Spleen (tissue), 7 donors: ENCODE results near the gene GM2A.

Experiments
- POLR2A ChIP-seq, 3 donors: fragments of 450-650 bp; IDR thresholded peaks; one replicate each; pipeline ENCODE4 v1.5.1; 2017; ENCODE audit warnings: antibody characterized with exemption in 3 of 3, mild to moderate bottlenecking in 1 of 3
- TF ChIP-seq, protein P1 (sequence below), 11 experiments: fragments of 200-600 bp in 7 of 11; fragments of 450-650 bp in 4 of 11; sonication (generic) in 4 of 11; IDR thresholded peaks in 8 of 11; conservative IDR thresholded peaks in 3 of 11; 1 replicate in 7 of 11; 2 replicates in 4 of 11; pipeline versions ENCODE4 v1.4.0 to v1.8.0; 2016 to 2021; ENCODE audit warnings: antibody characterized with exemption in 11 of 11, inconsistent platforms in 4 of 11, mild to moderate bottlenecking in 1 of 11
- donor health status: DM: no; HTN: no; CAD: no; lungs with moderate emphysema.
- donor health status: DM: no; HTN: no; CAD: no.
- donor health status: DM: no; HTN: no; CAD: no.

DNA sequence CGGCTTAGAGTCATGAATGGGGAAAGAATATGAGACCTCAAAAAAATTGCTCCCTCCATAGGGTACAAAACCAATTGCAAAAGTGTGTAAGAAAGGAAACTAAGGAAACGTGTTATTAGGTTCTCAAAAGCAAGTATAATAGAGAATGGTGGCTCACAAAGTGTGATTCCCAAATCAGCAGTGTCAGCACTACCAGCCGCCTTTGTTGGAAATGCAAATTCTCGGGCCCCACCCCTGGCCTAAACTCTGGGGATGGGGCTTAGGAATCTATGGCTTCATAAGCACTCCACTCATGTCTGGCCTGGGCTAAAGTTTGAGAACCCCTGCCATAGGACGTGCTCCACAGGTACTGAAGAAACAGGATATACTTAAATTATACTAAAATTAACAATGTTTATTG is 27.5 kb upstream of the GM2A start:
- TF ChIP-seq, protein P1, sequence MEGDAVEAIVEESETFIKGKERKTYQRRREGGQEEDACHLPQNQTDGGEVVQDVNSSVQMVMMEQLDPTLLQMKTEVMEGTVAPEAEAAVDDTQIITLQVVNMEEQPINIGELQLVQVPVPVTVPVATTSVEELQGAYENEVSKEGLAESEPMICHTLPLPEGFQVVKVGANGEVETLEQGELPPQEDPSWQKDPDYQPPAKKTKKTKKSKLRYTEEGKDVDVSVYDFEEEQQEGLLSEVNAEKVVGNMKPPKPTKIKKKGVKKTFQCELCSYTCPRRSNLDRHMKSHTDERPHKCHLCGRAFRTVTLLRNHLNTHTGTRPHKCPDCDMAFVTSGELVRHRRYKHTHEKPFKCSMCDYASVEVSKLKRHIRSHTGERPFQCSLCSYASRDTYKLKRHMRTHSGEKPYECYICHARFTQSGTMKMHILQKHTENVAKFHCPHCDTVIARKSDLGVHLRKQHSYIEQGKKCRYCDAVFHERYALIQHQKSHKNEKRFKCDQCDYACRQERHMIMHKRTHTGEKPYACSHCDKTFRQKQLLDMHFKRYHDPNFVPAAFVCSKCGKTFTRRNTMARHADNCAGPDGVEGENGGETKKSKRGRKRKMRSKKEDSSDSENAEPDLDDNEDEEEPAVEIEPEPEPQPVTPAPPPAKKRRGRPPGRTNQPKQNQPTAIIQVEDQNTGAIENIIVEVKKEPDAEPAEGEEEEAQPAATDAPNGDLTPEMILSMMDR (IDR thresholded peaks at IDR 0.05 in 8 of 11, conservative IDR thresholded peaks at IDR 0.05 in 3 of 11), result no peak
- TF ChIP-seq POLR2A (IDR thresholded peaks at IDR 0.05), result no peak
